ENCODE measurements around the gene CDC42EP5. TPM values are rescaled to one million over a fixed set of nuclear protein-coding genes. Genes with fewer than 3 reads are reported as not detected.

CDC42EP5 gene
- total and polyA plus RNA-seq, 4 donors: 0.28 to 2.2 (median 0.84) TPM; not detected in 1

- TF ChIP-seq HNF4G (IDR thresholded peaks at IDR 0.05) (no peak), CTCF (IDR thresholded peaks at IDR 0.05; ENCODE audit: low read depth, low read length, missing input control) (no peak)
These were observed 48.9 kb upstream of the CDC42EP5 start (continued) for GRCh38 chr19:54521860-54522513.

- no peaks in the 10 kb centered on the region for H3K4me1 ChIP-seq (ENCODE audit: control insufficient read depth in 4 of 4, insufficient read depth in 4 of 4, low read length in 3 of 4)
- H3K9ac ChIP-seq (ENCODE audit: low read depth in 1 of 2, low read length in 2 of 2): no peak overlapping the region
- WGBS: 56% methylated on average over 18 of the region's 18 CpGs
- peaks cover 0 to 3% (median 0%) of the 10 kb centered on the region in 4 donors for H3K27me3 ChIP-seq (ENCODE audit: control insufficient read depth in 4 of 4, insufficient read depth in 4 of 4, low read length in 3 of 4)
- TF ChIP-seq TAF1 (conservative IDR thresholded peaks at IDR 0.05) (no peak), MAX (IDR thresholded peaks at IDR 0.05) (no peak), SP1 (IDR thresholded peaks at IDR 0.05) (no peak), JUND (IDR thresholded peaks at IDR 0.05) (no peak), ATF3 (IDR thresholded peaks at IDR 0.05) (no peak), RXRA (IDR thresholded peaks at IDR 0.05) (no peak), REST (IDR thresholded peaks at IDR 0.05) (no peak), YY1 (IDR thresholded peaks at IDR 0.05) (no peak), GABPA (IDR thresholded peaks at IDR 0.05 in 1 of 2, conservative IDR thresholded peaks at IDR 0.05 in 1 of 2) (no peak), FOXA1 (IDR thresholded peaks at IDR 0.05) (no peak), HNF4G (IDR thresholded peaks at IDR 0.05) (no peak), RAD21 (IDR thresholded peaks at IDR 0.05) (no peak), NR2F2 (IDR thresholded peaks at IDR 0.05) (no peak), EGR1 (IDR thresholded peaks at IDR 0.05; ENCODE audit: low read depth in 2 of 2) (no peak), HNF4A (conservative IDR thresholded peaks at IDR 0.05) (no peak), FOXA2 (IDR thresholded peaks at IDR 0.05) (no peak), ZBTB33 (IDR thresholded peaks at IDR 0.05) (no peak), CTCF (IDR thresholded peaks at IDR 0.05; ENCODE audit: low read depth, low read length, missing input control) (no peak)
- no peak overlapping the region for H3K4me3 ChIP-seq (ENCODE audit: low read depth in 1 of 3, low read length in 3 of 3)
- H3K9me3 ChIP-seq (ENCODE audit: control insufficient read depth in 4 of 4, low read length in 3 of 4): no peaks in the 10 kb centered on the region
- DNase-seq (ENCODE audit: low spot score): no peak
- H3K27ac ChIP-seq (ENCODE audit: low read depth in 1 of 2, low read length in 2 of 2): no peak overlapping the region
- no peaks in the 10 kb centered on the region for H3K36me3 ChIP-seq (ENCODE audit: control insufficient read depth in 4 of 4, insufficient read depth in 3 of 4, low read depth in 1 of 4, low read length in 3 of 4)
These were observed 48.1 kb upstream of the CDC42EP5 start for GRCh38 chr19:54521022-54521859.
